Brain microvascular endothelial cell (primary cell): Measurements from ENCODE around the gene NUP88.

Source experiments
- DNase-seq: peaks from one replicate; pipeline ENCODE4 v3.0.0-alpha.2; 2020
- H3K27ac ChIP-seq: fragments of 250-450 bp; sonication (Bioruptor Pico); 2 replicates; pipeline ENCODE4 v1.5.1; 2020; ENCODE audit warnings: mild to moderate bottlenecking, moderate library complexity
- H3K27me3 ChIP-seq: fragments of 250-450 bp; sonication (Bioruptor Pico); replicated peaks from 2 replicates; pipeline ENCODE4 v1.5.1; 2020; ENCODE audit warnings: mild to moderate bottlenecking
- H3K36me3 ChIP-seq: fragments of 250-450 bp; sonication (Bioruptor Pico); replicated peaks from 2 replicates; pipeline ENCODE4 v1.5.1; 2020; ENCODE audit warnings: mild to moderate bottlenecking
- H3K4me3 ChIP-seq: 2 replicates; pipeline ENCODE4 v1.5.1; 2011; ENCODE audit warnings: low read depth, mild to moderate bottlenecking, control low read depth, low read length, moderate library complexity
- CTCF ChIP-seq: IDR thresholded peaks from 2 replicates; pipeline ENCODE4 v1.5.1; 2011; ENCODE audit warnings: low read depth, mild to moderate bottlenecking, moderate library complexity, low read length, control low read depth, inconsistent platforms; ENCODE audit errors: missing control alignments
- in situ Hi-C: cut with HindIII; loops from 2 replicates; pipeline ENCODE4 v1.10.0; 2017; ENCODE audit warnings: low sequenced_read_pairs, low pct_ligation_motif_present

Gene NUP88

GRCh38 chr17:5378566-5379207 is 40.8 kb downstream of the NUP88 start:
- no peak for TF ChIP-seq CTCF
- Histone ChIP-seq H3K27ac (no peak overlapping the region), H3K27me3 (no peaks in the 10 kb centered on the region), H3K36me3 (peaks cover 77% of the 10 kb centered on the region), H3K4me3 (no peak overlapping the region)
- in situ Hi-C loops: no loop called here
- DNase-seq: no peak

- H3K27ac ChIP-seq: no peak overlapping the region
- no peak for TF ChIP-seq CTCF
- no peaks in the 10 kb centered on the region for H3K27me3 ChIP-seq
- in situ Hi-C loops: no loop called here
- H3K4me3 ChIP-seq: no peak overlapping the region
- no peak for DNase-seq
- H3K36me3 ChIP-seq: peaks cover 49% of the 10 kb centered on the region
These were observed 46.4 kb downstream of the NUP88 start for GRCh38 chr17:5373112-5373511.

GRCh38 chr17:5370411-5370810 is 49.1 kb downstream of the NUP88 start:
- no peak for DNase-seq
- H3K27me3 ChIP-seq: no peaks in the 10 kb centered on the region
- no peak overlapping the region for H3K4me3 ChIP-seq
- TF ChIP-seq CTCF: no peak
- H3K36me3 ChIP-seq: peaks cover 40% of the 10 kb centered on the region
- in situ Hi-C loops: no loop called here
- no peak overlapping the region for H3K27ac ChIP-seq

GRCh38 chr17:5365831-5366230 is 53.6 kb downstream of the NUP88 start:
- H3K27me3 ChIP-seq: no peaks in the 10 kb centered on the region
- no peak overlapping the region for H3K27ac ChIP-seq
- DNase-seq: no peak
- no peak for TF ChIP-seq CTCF
- H3K4me3 ChIP-seq: no peak overlapping the region
- H3K36me3 ChIP-seq: peaks cover 28% of the 10 kb centered on the region
- in situ Hi-C loops: no loop called here

- no peak for DNase-seq
- Histone ChIP-seq H3K27me3 (no peaks in the 10 kb centered on the region), H3K36me3 (peaks cover 30% of the 10 kb centered on the region), H3K27ac (no peak overlapping the region), H3K4me3 (no peak overlapping the region)
- no peak for TF ChIP-seq CTCF
- in situ Hi-C loops: no loop called here
These were observed 54.8 kb downstream of the NUP88 start for GRCh38 chr17:5364696-5365095.

GRCh38 chr17:5364156-5364555 is 55.3 kb downstream of the NUP88 start:
- no peak overlapping the region for H3K27ac ChIP-seq
- H3K36me3 ChIP-seq: peaks cover 31% of the 10 kb centered on the region
- in situ Hi-C loops: no loop called here
- no peak for TF ChIP-seq CTCF
- no peak overlapping the region for H3K4me3 ChIP-seq
- H3K27me3 ChIP-seq: no peaks in the 10 kb centered on the region
- DNase-seq: no peak
